HK-2 (cell line): ENCODE data around the gene TLE2.

Experiments
- DNase-seq: peaks from one replicate; pipeline ENCODE4 v3.0.0-alpha.2; 2018; ENCODE audit not compliant: unreplicated experiment

TLE2 gene

GRCh38 chr19:2950286-2951124 lies 78.6 kb downstream of the TLE2 start:
- DNase-seq: peak; percentile 100

GRCh38 chr19:2949939-2950285 lies 79.2 kb downstream of the TLE2 start:
- no peak for DNase-seq
